H9 (cell line): ENCODE data around the gene ANKRD55. TPM values are rescaled to one million over a fixed set of nuclear protein-coding genes. Genes with fewer than 3 reads are reported as not detected.

Experiments
- DNase-seq: peaks from one replicate; pipeline ENCODE4 v3.0.0-alpha.2; 2017
- H2AFZ ChIP-seq: one replicate; pipeline ENCODE4 v1.6.1; 2013; ENCODE audit warnings: mild to moderate bottlenecking, low read length, control low read depth, moderate library complexity
- H2AK5ac ChIP-seq: 2 replicates; pipeline ENCODE4 v1.6.1; 2013; ENCODE audit warnings: low read length, control low read depth, mixed read lengths; ENCODE audit not compliant: insufficient read length
- H2BK120ac ChIP-seq: one replicate; pipeline ENCODE4 v1.6.1; 2013; ENCODE audit warnings: low read depth, mild to moderate bottlenecking, low read length, control low read depth, inconsistent platforms; ENCODE audit not compliant: poor library complexity, severe bottlenecking
- H2BK12ac ChIP-seq: 2 replicates; pipeline ENCODE4 v1.6.1; 2013; ENCODE audit warnings: low read length, control low read depth, mixed read lengths, low read depth; ENCODE audit not compliant: insufficient read length
- H2BK15ac ChIP-seq: 2 replicates; pipeline ENCODE4 v1.6.1; 2013; ENCODE audit warnings: low read depth, low read length, control low read depth
- H2BK20ac ChIP-seq: one replicate; pipeline ENCODE4 v1.6.1; 2013; ENCODE audit warnings: low read depth, mild to moderate bottlenecking, low read length, control low read depth, inconsistent platforms; ENCODE audit not compliant: poor library complexity, severe bottlenecking
- H2BK5ac ChIP-seq: 2 replicates; pipeline ENCODE4 v1.6.1; 2013; ENCODE audit warnings: low read length, control low read depth, mixed read lengths; ENCODE audit not compliant: insufficient read length
- H3K14ac ChIP-seq: 2 replicates; pipeline ENCODE4 v1.6.1; 2013; ENCODE audit warnings: low read length, control low read depth; ENCODE audit not compliant: insufficient read depth
- H3K18ac ChIP-seq: 2 replicates; pipeline ENCODE4 v1.6.1; 2013; ENCODE audit warnings: low read depth, mild to moderate bottlenecking, mixed read lengths, low read length, control low read depth; ENCODE audit not compliant: insufficient read length
- H3K23ac ChIP-seq: 2 replicates; pipeline ENCODE4 v1.6.1; 2013; ENCODE audit warnings: low read length, control low read depth, mixed read lengths, low read depth; ENCODE audit not compliant: insufficient read length
- H3K23me2 ChIP-seq: 2 replicates; pipeline ENCODE4 v1.6.1; 2013; ENCODE audit warnings: low read depth, mild to moderate bottlenecking, mixed read lengths, low read length, control low read depth; ENCODE audit not compliant: insufficient read length, poor library complexity, severe bottlenecking
- H3K27ac ChIP-seq: 2 replicates; pipeline ENCODE4 v1.5.1; 2013; ENCODE audit warnings: low read length, control low read depth, mixed read lengths, low read depth; ENCODE audit not compliant: insufficient read length
- H3K27me3 ChIP-seq: 2 replicates; pipeline ENCODE4 v1.6.1; 2013; ENCODE audit warnings: low read length, control low read depth, inconsistent platforms; ENCODE audit not compliant: insufficient read depth
- H3K4ac ChIP-seq: 2 replicates; pipeline ENCODE4 v1.6.1; 2013; ENCODE audit warnings: low read depth, mild to moderate bottlenecking, control low read depth, inconsistent platforms, low read length, moderate library complexity
- H3K4me1 ChIP-seq: 2 replicates; pipeline ENCODE4 v1.6.1; 2013; ENCODE audit warnings: low read length, control low read depth, inconsistent platforms; ENCODE audit not compliant: insufficient read depth
- H3K4me2 ChIP-seq: 2 replicates; pipeline ENCODE4 v1.6.1; 2013; ENCODE audit warnings: low read length, control low read depth, mixed read lengths; ENCODE audit not compliant: insufficient read length, insufficient read depth
- H3K56ac ChIP-seq: 2 replicates; pipeline ENCODE4 v1.6.1; 2013; ENCODE audit warnings: low read depth, mild to moderate bottlenecking, mixed read lengths, low read length, control low read depth; ENCODE audit not compliant: insufficient read length
- H3K79me1 ChIP-seq: 2 replicates; pipeline ENCODE4 v1.6.1; 2013; ENCODE audit warnings: low read depth, mild to moderate bottlenecking, moderate library complexity, low read length, control low read depth, inconsistent platforms; ENCODE audit not compliant: insufficient read depth, poor library complexity, severe bottlenecking
- H3K79me2 ChIP-seq: 2 replicates; pipeline ENCODE4 v1.6.1; 2013; ENCODE audit warnings: low read length, control low read depth, inconsistent platforms; ENCODE audit not compliant: insufficient read depth
- H3K9ac ChIP-seq: 2 replicates; pipeline ENCODE4 v1.6.1; 2013; ENCODE audit warnings: low read length, control low read depth, mixed read lengths; ENCODE audit not compliant: insufficient read length; ENCODE audit errors: extremely low read depth
- H3K9me3 ChIP-seq: one replicate; pipeline ENCODE4 v1.6.1; 2013; ENCODE audit warnings: low read depth, low read length, inconsistent platforms; ENCODE audit not compliant: control insufficient read depth
- H3T11ph ChIP-seq: one replicate; pipeline ENCODE4 v1.6.1; 2013; ENCODE audit warnings: mild to moderate bottlenecking, low read length, control low read depth, inconsistent platforms
- H4K20me1 ChIP-seq: one replicate; pipeline ENCODE4 v1.6.1; 2013; ENCODE audit not compliant: control insufficient read depth, insufficient read length, insufficient read depth
- H4K5ac ChIP-seq: 2 replicates; pipeline ENCODE4 v1.6.1; 2013; ENCODE audit warnings: low read depth, mild to moderate bottlenecking, mixed read lengths, low read length, control low read depth; ENCODE audit not compliant: insufficient read length
- H4K8ac ChIP-seq: replicated peaks from 2 replicates; pipeline ENCODE4 v1.6.1; 2013; ENCODE audit warnings: low read length, control low read depth, mixed read lengths, low read depth; ENCODE audit not compliant: insufficient read length
- H4K91ac ChIP-seq: 2 replicates; pipeline ENCODE4 v1.6.1; 2013; ENCODE audit warnings: low read depth, mild to moderate bottlenecking, moderate library complexity, mixed read lengths, low read length, control low read depth; ENCODE audit not compliant: insufficient read length
- H3K27ac Mint-ChIP-seq, 3 experiments: 2 replicates in 2 of 3; 3 replicates in 1 of 3; pipeline ENCODE4 v1.8.0; 2020 to 2021; ENCODE audit warnings: mixed read lengths in 3 of 3, mild to moderate bottlenecking in 1 of 3, moderate library complexity in 1 of 3
- H3K27me3 Mint-ChIP-seq: 2 replicates; pipeline ENCODE4 v1.8.0; 2021; ENCODE audit warnings: low read depth, mild to moderate bottlenecking, moderate library complexity, mixed read lengths
- H3K36me3 Mint-ChIP-seq, 3 experiments: 2 replicates in 2 of 3; 3 replicates in 1 of 3; pipeline ENCODE4 v1.8.0; 2020 to 2021; ENCODE audit warnings: low read depth in 3 of 3, mixed read lengths in 3 of 3; ENCODE audit not compliant: insufficient read depth in 1 of 3
- H3K4me1 Mint-ChIP-seq, 2 experiments: 2 replicates each; pipeline ENCODE4 v1.8.0; 2020; ENCODE audit warnings: mixed read lengths in 2 of 2
- H3K4me3 Mint-ChIP-seq, 2 experiments: 2 replicates in 1 of 2; 3 replicates in 1 of 2; pipeline ENCODE4 v1.8.0; 2020 to 2021; ENCODE audit warnings: mild to moderate bottlenecking in 2 of 2, mixed read lengths in 2 of 2, moderate library complexity in 1 of 2
- H3K9me3 Mint-ChIP-seq, 2 experiments: 2 replicates in 1 of 2; 3 replicates in 1 of 2; pipeline ENCODE4 v1.8.0; 2020; ENCODE audit warnings: mild to moderate bottlenecking in 2 of 2, mixed read lengths in 2 of 2, moderate library complexity in 1 of 2
- CTCF ChIP-seq: fragments of 200-600 bp; sonication (generic); conservative IDR thresholded peaks from 3 replicates; pipeline ENCODE4 v1.8.0; 2021; ENCODE audit warnings: antibody characterized with exemption, mild to moderate bottlenecking
- WGBS: extraction: QIAGEN DNeasy Blood & Tissue Kit; methylation state at CpG from one replicate; pipeline ENCODE4 v1.1.7; 2013; ENCODE audit warnings: missing lambda C conversion rate, low lambda C conversion rate, mixed read lengths; ENCODE audit not compliant: insufficient read length; ENCODE audit errors: extremely low coverage; 5-methylcytosine and 5-hydroxymethylcytosine counted together
- total RNA-seq: library from RNA; stranded (reverse); gene quantifications from 2 replicates; pipeline ENCODE4 v1.2.1, GENCODE V29; 2021

ANKRD55 gene
- total RNA-seq, 1 experiment from 2014 or later, result not detected

DNA sequence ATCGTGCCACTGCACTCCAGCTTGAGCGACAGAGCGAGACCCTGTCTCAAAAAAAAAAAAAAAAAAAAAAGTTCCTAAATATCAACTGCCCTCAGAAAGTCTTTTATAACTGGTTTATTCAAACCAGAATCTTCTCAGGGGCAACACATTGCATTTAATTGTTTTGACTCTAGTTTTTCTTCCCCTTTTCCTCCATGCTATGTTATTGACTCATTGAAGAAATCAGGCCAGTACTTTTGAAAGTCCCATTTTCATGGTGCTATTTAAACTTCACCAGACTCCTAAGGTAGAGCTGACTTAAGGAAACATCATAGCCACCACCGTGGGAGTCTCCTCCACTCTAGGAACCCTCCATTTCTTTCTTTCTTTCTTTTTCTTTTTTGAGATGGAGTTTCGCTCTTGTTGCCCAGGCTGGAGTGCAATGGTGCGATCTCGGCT, 155.3 kb downstream of the ANKRD55 start:
- DNase-seq, result no peak
- H3K27me3 Mint-ChIP-seq, result no peaks in the 10 kb centered on the region
- H4K5ac ChIP-seq, result no peak overlapping the region
- H2BK120ac ChIP-seq, result no peak overlapping the region
- no peaks in the 10 kb centered on the region for H3K9me3 ChIP-seq
- H3T11ph ChIP-seq, result no peak overlapping the region
- no peak overlapping the region for H3K18ac ChIP-seq
- no peaks in the 10 kb centered on the region for H3K27me3 ChIP-seq
- WGBS, result no CpG with 5 or more reads among the region's 7 CpGs
- H2AK5ac ChIP-seq, result no peak overlapping the region
- H3K79me2 ChIP-seq, result no peaks in the 10 kb centered on the region
- H2BK20ac ChIP-seq, result no peak overlapping the region
- H2BK5ac ChIP-seq, result no peak overlapping the region
- H3K4me1 ChIP-seq, result no peaks in the 10 kb centered on the region
- no peak overlapping the region for H2AFZ ChIP-seq
- TF ChIP-seq CTCF, result no peak
- H3K56ac ChIP-seq, result no peak overlapping the region
- H3K23me2 ChIP-seq, result no peaks in the 10 kb centered on the region
- no peaks in the 10 kb centered on the region; a peak in 1 of 7 replicates for H3K36me3 Mint-ChIP-seq
- no peaks in the 10 kb centered on the region for H4K20me1 ChIP-seq
- no peak overlapping the region for H3K14ac ChIP-seq
- H3K4me2 ChIP-seq, result no peak overlapping the region
- H3K9ac ChIP-seq, result no peak overlapping the region
- no peak overlapping the region for H3K4me3 Mint-ChIP-seq
- no peak overlapping the region for H4K8ac ChIP-seq
- H3K79me1 ChIP-seq, result no peaks in the 10 kb centered on the region
- H3K23ac ChIP-seq, result no peak overlapping the region
- no peak overlapping the region for H2BK15ac ChIP-seq
- no peak overlapping the region for H3K4ac ChIP-seq
- H4K91ac ChIP-seq, result no peak overlapping the region
- 0 out of 4 replicates have a peak, but pooled peaks cover 0 to 3% of the 10 kb centered on the region in 2 experiments for H3K4me1 Mint-ChIP-seq
- H2BK12ac ChIP-seq, result no peak overlapping the region
- H3K27ac ChIP-seq, result no peak overlapping the region
- H3K9me3 Mint-ChIP-seq, result peaks cover 0 to 3% of the 10 kb centered on the region in 2 experiments; a peak in 3 of 5 replicates
- 0 out of 7 replicates have a peak overlapping the region, but pooled peaks of 1 of the 3 experiments have one; percentile 42 for H3K27ac Mint-ChIP-seq
